ENCODE results near the gene PDE6D.

Gene PDE6D

DNA sequence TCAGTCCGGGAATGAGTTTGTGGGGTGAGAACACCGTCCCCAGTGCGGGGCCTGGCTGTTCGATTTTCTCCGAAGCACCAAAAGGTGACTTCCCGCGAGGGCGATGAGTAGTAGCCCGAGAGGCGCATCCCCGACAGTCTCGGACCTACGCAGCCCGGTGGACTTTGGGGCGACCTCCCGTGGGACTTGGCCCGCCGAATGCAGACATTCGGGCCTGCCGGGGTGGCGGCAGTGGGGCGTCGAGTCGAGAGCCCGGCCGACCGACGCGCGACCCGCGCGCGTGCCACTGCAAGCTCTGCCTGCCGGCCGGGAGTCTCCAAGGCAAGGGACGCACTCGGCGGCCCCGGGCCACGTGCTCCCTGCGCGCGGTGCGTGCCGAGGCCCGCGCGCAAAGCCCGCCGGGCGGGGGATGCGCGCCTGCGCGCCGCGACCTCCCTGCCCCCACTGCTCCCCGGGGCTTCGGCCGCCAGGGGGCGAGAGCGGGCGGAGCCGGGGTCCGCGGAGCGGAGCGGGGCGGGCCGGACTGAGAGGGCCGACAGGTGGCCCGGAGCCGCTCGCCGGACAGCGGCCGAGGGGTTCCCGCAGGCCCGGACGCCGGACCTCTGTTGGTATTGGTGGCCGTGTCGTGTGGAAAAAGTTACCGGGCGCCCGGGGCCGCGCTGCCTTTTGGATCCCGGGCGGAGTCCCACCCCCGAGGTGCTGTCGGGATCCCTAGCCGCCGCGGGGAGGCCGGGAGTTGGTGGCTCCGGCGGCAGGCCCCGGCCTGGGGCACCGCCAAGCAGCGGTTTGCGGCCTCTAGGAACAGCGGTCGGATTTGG, 70.9 kb downstream of the PDE6D start:
- Mint-ChIP-seq H3K9me3 (no peaks in the 10 kb centered on the region), H3K4me1 (ENCODE audit: low read depth) (peaks cover 33% of the 10 kb centered on the region), H3K4me3 (peak overlapping the region; percentile 100), H3K27me3 (ENCODE audit: low read depth) (peaks cover 2% of the 10 kb centered on the region), H3K36me3 (ENCODE audit: low read depth) (peaks cover 48% of the 10 kb centered on the region), H3K27ac (peak overlapping the region; percentile 99)
- peak; percentile 89 for DNase-seq (ENCODE audit: low spot score)

DNA sequence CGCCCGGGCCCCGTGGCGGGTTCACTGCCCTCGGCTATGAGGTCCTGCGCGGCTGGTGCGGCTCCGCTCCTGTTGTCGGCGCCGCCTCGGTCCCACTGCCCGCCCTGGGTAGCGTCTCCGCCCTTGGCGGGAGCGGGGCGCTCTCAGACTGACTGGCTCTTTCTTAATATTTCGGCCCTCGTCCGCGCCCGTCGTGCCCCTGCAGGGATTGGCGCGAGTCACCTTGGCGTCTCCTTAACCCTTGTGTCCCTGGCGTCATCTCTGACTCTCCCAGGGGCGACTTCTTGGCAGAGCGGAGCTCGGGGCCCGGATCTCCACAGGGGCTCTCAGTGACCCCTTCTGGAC, 71.5 kb downstream of the PDE6D start:
- H3K4me1 Mint-ChIP-seq (ENCODE audit: low read depth): peaks cover 33% of the 10 kb centered on the region
- H3K27ac Mint-ChIP-seq: peak overlapping the region; percentile 95
- peaks cover 2% of the 10 kb centered on the region for H3K27me3 Mint-ChIP-seq (ENCODE audit: low read depth)
- no peak for DNase-seq (ENCODE audit: low spot score)
- H3K36me3 Mint-ChIP-seq (ENCODE audit: low read depth): peaks cover 46% of the 10 kb centered on the region
- H3K9me3 Mint-ChIP-seq: no peaks in the 10 kb centered on the region
- H3K4me3 Mint-ChIP-seq: peak overlapping the region; percentile 91

- H3K4me3 Mint-ChIP-seq: peak overlapping the region; percentile 99
- DNase-seq (ENCODE audit: low spot score): peak; percentile 60
- peaks cover 33% of the 10 kb centered on the region for H3K4me1 Mint-ChIP-seq (ENCODE audit: low read depth)
- H3K9me3 Mint-ChIP-seq: no peaks in the 10 kb centered on the region
- peak overlapping the region; percentile 99 for H3K27ac Mint-ChIP-seq
- H3K36me3 Mint-ChIP-seq (ENCODE audit: low read depth): peaks cover 44% of the 10 kb centered on the region
- peaks cover 2% of the 10 kb centered on the region for H3K27me3 Mint-ChIP-seq (ENCODE audit: low read depth)
Observed at GRCh38 chr2:231708773-231709635, 72.1 kb downstream of the PDE6D start.

- Mint-ChIP-seq H3K36me3 (ENCODE audit: low read depth) (peaks cover 36% of the 10 kb centered on the region), H3K4me3 (peak within 1 kb of the TSS; percentile 99), H3K4me1 (ENCODE audit: low read depth) (peaks cover 25% of the 10 kb centered on the region), H3K9me3 (no peaks in the 10 kb centered on the region), H3K27me3 (ENCODE audit: low read depth) (peaks cover 2% of the 10 kb centered on the region), H3K27ac (peak within 1 kb of the TSS; percentile 100)
- peak; percentile 100 for DNase-seq (ENCODE audit: low spot score)
Observed at GRCh38 chr2:231707927-231708772, 72.9 kb downstream of the PDE6D start, which contains the start of gene PTMA. PTMA (plus strand) TSS chr2:231708525; CDS start chr2:231708707, 182 bp downstream.

GRCh38 chr2:231707625-231707926, 73.5 kb downstream of the PDE6D start:
- H3K27me3 Mint-ChIP-seq (ENCODE audit: low read depth): peaks cover 2% of the 10 kb centered on the region

GRCh38 chr2:231706731-231707624, 74.1 kb downstream of the PDE6D start:
- peak overlapping the region; percentile 100 for H3K27ac Mint-ChIP-seq
- no peaks in the 10 kb centered on the region for H3K9me3 Mint-ChIP-seq
- peaks cover 18% of the 10 kb centered on the region for H3K4me1 Mint-ChIP-seq (ENCODE audit: low read depth)
- H3K36me3 Mint-ChIP-seq (ENCODE audit: low read depth): peaks cover 27% of the 10 kb centered on the region
- DNase-seq (ENCODE audit: low spot score): peak; percentile 97
- peaks cover 2% of the 10 kb centered on the region for H3K27me3 Mint-ChIP-seq (ENCODE audit: low read depth)
- H3K4me3 Mint-ChIP-seq: peak overlapping the region; percentile 96

More at GRCh38 chr2:231707625-231707926, 73.5 kb downstream of the PDE6D start:
- no peak for DNase-seq (ENCODE audit: low spot score)
- Mint-ChIP-seq H3K36me3 (ENCODE audit: low read depth) (peaks cover 33% of the 10 kb centered on the region), H3K27ac (peak overlapping the region; percentile 100), H3K9me3 (no peaks in the 10 kb centered on the region), H3K4me1 (ENCODE audit: low read depth) (peaks cover 24% of the 10 kb centered on the region), H3K4me3 (peak overlapping the region; percentile 96)

DNA sequence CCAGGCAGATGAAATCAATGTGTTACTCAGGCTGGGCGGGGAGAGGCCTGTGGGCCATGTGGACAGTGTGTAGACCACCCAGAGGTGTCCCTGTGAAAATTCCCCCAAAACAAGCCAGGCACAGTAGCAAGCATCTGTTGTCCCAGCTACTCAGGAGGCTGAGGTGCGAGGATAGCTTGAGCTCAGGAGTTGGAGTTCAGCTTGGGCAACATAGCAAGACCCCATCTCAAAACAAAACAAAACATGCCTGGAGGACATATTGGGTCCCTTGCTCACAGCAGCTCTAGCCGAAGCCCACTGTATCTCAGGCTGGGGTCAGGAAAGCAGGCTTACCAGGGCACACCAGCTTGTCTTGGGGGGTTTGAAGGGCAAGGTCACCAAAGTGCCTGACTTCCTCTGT, 77.1 kb downstream of the PDE6D start:
- Mint-ChIP-seq H3K4me3 (peak overlapping the region; percentile 34), H3K27ac (peak overlapping the region; percentile 70), H3K36me3 (ENCODE audit: low read depth) (peaks cover 9% of the 10 kb centered on the region), H3K4me1 (ENCODE audit: low read depth) (peaks cover 12% of the 10 kb centered on the region), H3K27me3 (ENCODE audit: low read depth) (peaks cover 2% of the 10 kb centered on the region), H3K9me3 (no peaks in the 10 kb centered on the region)
- DNase-seq (ENCODE audit: low spot score): no peak

DNA sequence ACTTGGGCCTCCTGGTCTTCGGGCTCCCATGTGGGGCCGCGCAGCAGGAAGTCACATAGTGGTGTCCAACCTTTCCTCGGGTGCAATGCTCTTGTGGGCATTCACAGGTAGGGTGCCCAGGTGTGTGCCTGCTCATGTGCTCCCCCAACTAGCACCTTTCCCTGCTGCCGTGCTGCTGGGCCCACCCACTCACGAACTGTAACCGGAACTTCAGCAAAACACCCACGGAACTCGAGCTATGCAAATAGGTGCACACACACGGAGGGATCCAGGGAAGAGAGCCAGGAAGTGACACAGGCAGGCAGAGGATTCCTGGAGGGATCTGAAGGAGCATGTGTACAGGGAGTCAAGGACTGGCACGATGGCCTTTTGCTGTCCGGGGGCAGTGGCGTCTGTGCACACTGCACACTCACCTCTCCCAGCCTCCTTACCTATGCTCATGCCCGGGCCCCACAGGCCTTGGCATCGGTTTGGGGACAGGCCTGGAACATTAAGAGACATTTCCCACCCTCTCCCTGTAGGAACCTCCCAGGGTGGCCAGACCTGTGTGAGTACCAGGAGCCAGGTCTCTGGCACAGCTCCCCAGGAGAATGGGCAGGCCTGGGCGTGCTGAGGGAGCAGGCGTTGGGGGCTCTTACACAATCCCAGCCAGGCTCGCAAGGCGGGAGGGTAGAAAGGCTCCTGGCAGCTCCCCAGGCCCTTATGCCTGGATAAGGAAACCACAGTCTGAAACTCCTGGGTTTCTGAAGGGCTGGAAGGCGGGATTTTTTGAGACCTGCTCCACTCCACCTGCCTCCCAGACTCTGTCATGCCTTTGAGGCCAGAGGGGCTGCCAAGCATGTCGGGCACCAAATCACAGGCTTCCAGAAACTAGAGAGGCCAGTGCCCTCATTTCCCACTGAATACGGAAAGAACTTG, 79.4 kb downstream of the PDE6D start:
- Mint-ChIP-seq H3K27ac (no peak overlapping the region), H3K4me3 (no peak overlapping the region), H3K27me3 (ENCODE audit: low read depth) (no peaks in the 10 kb centered on the region), H3K4me1 (ENCODE audit: low read depth) (peaks cover 8% of the 10 kb centered on the region), H3K9me3 (no peaks in the 10 kb centered on the region), H3K36me3 (ENCODE audit: low read depth) (peaks cover 5% of the 10 kb centered on the region)
- DNase-seq (ENCODE audit: low spot score): no peak

- no peaks in the 10 kb centered on the region for H3K4me1 Mint-ChIP-seq (ENCODE audit: low read depth)
- no peak overlapping the region for H3K4me3 Mint-ChIP-seq
- no peak for DNase-seq (ENCODE audit: low spot score)
- no peak overlapping the region for H3K27ac Mint-ChIP-seq
- H3K27me3 Mint-ChIP-seq (ENCODE audit: low read depth): no peaks in the 10 kb centered on the region
- no peaks in the 10 kb centered on the region for H3K9me3 Mint-ChIP-seq
- peaks cover 2% of the 10 kb centered on the region for H3K36me3 Mint-ChIP-seq (ENCODE audit: low read depth)
Observed at GRCh38 chr2:231699006-231699405, 82.1 kb downstream of the PDE6D start.

- Mint-ChIP-seq H3K4me3 (no peak overlapping the region), H3K36me3 (ENCODE audit: low read depth) (no peaks in the 10 kb centered on the region), H3K9me3 (no peaks in the 10 kb centered on the region), H3K27me3 (ENCODE audit: low read depth) (no peaks in the 10 kb centered on the region), H3K27ac (no peak overlapping the region), H3K4me1 (ENCODE audit: low read depth) (no peaks in the 10 kb centered on the region)
- DNase-seq (ENCODE audit: low spot score): no peak
Observed at GRCh38 chr2:231696004-231696367, 85.1 kb downstream of the PDE6D start.

GRCh38 chr2:231693956-231694355, 87.1 kb downstream of the PDE6D start:
- Mint-ChIP-seq H3K4me3 (no peak overlapping the region), H3K27me3 (ENCODE audit: low read depth) (no peaks in the 10 kb centered on the region), H3K4me1 (ENCODE audit: low read depth) (no peaks in the 10 kb centered on the region), H3K36me3 (ENCODE audit: low read depth) (no peaks in the 10 kb centered on the region), H3K9me3 (no peaks in the 10 kb centered on the region), H3K27ac (no peak overlapping the region)
- DNase-seq (ENCODE audit: low spot score): no peak

DNA sequence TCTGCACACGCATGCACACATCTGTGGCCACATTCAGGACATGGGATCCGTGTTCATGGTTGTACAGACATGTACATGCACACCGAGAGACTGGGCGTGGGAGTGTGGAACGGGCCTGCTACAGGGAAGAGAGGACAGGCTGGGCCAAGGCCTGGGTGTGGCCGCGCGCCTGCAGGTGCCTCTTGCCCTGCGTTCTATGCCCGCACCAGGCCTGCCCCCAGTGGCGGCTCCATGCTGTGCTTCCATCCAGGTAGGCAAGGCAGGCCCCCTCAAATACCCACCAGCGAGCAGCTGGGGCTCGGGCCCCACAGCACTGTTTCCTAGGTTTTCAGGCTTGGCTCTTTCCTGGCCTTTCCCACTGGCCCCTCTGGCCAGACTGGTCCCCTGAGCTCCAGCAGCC, 88.2 kb downstream of the PDE6D start:
- Mint-ChIP-seq H3K27me3 (ENCODE audit: low read depth) (no peaks in the 10 kb centered on the region), H3K36me3 (ENCODE audit: low read depth) (no peaks in the 10 kb centered on the region), H3K4me1 (ENCODE audit: low read depth) (no peaks in the 10 kb centered on the region), H3K9me3 (no peaks in the 10 kb centered on the region), H3K27ac (no peak overlapping the region), H3K4me3 (no peak overlapping the region)
- no peak for DNase-seq (ENCODE audit: low spot score)

Data from T-helper 2 cell treated with Interferon-gamma antibody and Interleukin-4, amounts not matched to agents 5 μg/mL and 100 μg/mL, for 36 hours (primary cell).